ENCODE results near the gene GATA2.

GATA2 gene

DNA sequence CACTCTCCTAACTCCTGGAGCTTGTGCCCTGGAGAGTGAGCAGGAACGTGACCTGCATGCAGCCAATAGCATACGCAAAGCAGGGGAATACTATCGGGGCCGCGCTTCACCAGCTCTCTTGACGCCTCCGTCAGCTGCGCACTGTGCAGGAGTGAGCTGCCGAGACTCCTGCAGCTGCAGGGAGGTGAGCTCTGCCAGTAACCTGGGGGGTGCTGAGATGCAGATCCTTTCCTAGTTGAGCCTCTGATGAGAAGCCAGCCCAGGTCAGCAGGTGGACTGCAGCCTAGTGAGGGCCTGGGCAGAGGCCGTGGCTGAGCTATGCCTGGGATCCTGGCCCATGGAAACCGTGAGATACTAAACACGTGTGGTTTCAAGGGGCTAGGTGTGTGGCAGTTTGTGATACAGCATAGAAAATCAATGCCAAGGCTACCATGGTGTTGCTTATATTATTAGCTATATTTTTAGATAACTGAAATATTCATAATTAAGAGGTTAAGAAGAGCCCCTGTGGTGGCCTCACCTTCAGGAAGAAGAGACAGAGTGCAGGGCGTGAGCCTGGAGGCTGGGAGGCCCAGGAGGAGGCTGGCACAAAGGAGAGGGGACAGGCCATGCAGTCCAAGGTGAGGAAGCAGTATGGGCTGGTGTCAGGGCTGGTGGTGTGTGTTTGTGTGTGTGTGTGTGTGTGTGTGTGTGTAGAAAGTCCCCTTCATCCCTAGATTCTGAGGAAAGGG lies 20.4 kb downstream of the GATA2 start:
- no peak overlapping the region for H3K4me3 ChIP-seq (ENCODE audit: low read depth, low read length)
- TF ChIP-seq, protein P1, sequence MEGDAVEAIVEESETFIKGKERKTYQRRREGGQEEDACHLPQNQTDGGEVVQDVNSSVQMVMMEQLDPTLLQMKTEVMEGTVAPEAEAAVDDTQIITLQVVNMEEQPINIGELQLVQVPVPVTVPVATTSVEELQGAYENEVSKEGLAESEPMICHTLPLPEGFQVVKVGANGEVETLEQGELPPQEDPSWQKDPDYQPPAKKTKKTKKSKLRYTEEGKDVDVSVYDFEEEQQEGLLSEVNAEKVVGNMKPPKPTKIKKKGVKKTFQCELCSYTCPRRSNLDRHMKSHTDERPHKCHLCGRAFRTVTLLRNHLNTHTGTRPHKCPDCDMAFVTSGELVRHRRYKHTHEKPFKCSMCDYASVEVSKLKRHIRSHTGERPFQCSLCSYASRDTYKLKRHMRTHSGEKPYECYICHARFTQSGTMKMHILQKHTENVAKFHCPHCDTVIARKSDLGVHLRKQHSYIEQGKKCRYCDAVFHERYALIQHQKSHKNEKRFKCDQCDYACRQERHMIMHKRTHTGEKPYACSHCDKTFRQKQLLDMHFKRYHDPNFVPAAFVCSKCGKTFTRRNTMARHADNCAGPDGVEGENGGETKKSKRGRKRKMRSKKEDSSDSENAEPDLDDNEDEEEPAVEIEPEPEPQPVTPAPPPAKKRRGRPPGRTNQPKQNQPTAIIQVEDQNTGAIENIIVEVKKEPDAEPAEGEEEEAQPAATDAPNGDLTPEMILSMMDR (IDR thresholded peaks at IDR 0.05; ENCODE audit: low read depth, low read length), result no peak

DNA sequence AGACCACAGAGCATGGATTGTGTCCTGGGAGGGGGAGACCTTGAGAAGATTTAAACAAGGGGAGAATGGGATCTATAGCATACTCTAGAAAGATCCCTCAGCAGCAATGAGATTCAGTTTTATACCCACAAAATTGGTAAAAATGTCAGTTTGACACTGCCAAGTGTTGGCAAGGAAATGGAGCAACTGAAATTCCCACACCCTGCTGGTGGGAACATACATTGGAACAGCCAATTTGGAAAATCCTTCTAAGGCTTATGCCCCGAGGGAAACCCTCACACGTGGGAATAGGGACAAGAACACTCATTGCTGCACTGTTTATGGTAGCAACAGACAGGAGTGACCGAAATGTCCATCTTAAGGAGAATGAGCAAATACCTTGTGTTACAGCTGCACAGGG lies 21.3 kb downstream of the GATA2 start:
- TF ChIP-seq, protein P1 (IDR thresholded peaks at IDR 0.05; ENCODE audit: low read depth, low read length), result no peak

DNA sequence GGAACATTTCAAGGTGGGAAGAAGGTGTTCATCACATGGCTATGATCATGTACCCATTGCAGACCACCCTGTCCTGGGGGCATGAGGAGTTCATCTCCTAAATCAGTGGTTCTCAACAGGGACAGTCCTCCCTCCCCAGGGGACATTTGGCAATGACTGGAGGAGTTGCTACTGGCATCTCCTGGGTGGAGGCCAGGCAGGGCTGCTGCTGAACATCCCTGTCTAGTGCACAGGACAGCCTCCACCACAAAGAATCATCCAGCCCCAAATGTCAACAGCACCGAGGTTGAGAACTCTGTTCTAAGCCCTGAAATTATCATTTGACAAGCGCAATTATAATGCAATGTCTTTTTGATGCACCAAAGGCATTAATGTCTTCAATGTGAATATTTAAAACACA lies 21.9 kb downstream of the GATA2 start:
- TF ChIP-seq, protein P1 (IDR thresholded peaks at IDR 0.05; ENCODE audit: low read depth, low read length), result no peak

More for the DNA sequence above, 21.3 kb downstream of the GATA2 start:
- H3K4me3 ChIP-seq (ENCODE audit: low read depth, low read length), result no peak overlapping the region

DNA sequence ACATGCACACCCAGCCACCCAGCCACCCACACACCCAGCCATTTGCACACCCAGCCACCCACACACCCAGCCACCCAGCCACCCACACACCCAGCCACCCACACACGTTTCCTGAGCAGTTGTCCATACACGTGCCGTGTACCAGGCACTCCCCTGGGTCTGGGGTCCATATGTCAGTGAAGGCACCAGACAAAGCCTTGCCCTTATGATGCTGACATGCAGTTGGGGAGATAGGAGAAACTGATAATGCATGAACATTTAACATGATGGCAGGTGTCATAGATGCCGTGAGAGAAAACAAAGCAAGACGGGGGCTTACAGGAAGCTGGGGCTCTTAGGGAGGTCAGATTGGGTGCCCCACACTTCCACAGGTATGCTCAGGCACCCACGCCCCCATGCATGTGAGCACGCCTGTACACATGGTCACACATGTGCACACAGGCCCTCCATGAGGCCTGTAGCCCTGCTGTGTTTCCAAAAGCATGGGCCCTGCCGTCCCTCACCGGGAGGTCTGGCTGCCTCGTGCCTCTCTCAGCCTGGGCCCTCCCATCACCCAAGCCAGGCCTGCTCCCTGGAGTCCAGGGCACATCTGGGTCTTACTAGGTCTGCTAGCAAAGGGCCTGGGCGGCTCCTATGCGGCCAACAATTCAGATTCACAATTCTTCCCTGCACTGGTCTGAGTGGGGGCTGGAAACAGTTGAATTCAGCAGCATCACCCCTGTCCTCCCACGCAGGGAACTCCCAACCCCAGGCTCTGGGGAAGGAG lies 22.7 kb downstream of the GATA2 start:
- TF ChIP-seq, protein P1 (IDR thresholded peaks at IDR 0.05; ENCODE audit: low read depth, low read length), result no peak
- no peak overlapping the region for H3K4me3 ChIP-seq (ENCODE audit: low read depth, low read length)

More for the DNA sequence above, 21.9 kb downstream of the GATA2 start:
- H3K4me3 ChIP-seq (ENCODE audit: low read depth, low read length), result no peak overlapping the region

DNA sequence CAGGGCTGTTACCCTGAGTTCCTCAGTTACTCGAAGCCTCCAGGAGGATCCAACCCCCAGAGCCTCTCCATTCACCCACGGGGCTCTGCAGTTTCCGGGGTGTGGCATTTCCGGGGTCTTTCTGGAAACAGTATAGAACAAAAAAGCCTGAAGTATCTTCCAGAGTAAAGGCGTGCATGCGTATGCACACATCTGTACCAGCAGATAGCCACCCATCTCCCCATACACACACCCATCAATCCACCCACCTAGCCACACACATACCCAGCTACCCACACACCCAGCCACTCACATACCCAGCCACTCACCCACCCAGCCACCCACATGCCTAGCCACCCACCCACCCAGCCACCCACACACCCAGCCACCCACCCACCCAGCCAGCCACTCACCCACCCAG lies 23.4 kb downstream of the GATA2 start:
- no peak overlapping the region for H3K4me3 ChIP-seq (ENCODE audit: low read depth, low read length)
- TF ChIP-seq, protein P1 (IDR thresholded peaks at IDR 0.05; ENCODE audit: low read depth, low read length), result no peak

DNA sequence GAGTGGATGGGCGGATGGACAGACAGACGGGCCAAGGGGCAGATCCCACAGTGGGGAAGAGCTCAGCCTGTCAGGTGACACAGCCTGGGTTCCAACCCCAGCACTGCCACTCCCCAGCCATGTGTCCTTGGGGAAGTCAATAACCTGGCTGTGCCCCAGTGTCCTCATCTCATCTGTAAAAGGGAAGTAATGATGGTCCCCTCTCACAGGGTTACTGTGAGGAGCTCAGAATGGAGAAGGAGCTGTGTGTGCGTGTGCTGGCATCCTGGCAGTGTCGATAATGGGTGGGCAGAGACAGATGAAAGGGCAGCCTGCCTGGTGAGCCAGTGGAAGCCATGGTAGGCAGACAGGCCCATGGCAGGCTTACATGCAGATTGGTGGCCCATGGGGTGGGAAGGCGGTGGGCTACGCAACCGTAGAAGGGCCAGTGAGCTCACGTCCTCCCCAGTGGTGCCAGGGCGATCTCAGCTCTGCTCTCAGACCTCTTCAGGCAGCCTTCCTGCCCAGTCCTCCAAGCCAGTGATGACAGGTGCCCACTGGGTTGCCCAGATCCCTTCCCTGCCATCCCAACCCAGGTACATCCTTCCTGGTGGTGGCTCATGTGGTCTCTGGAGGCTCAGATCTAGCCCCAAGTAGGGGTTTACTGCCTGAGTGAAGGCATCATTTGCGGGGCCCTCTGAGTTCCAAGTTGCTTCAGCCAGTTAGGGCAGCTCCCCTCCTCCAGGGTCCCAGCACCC lies 24.0 kb downstream of the GATA2 start:
- H3K4me3 ChIP-seq (ENCODE audit: low read depth, low read length), result no peak overlapping the region
- TF ChIP-seq, protein P1 (IDR thresholded peaks at IDR 0.05; ENCODE audit: low read depth, low read length), result no peak

Measured in WI38 (cell line).